Measurements from ENCODE around the gene CACNA2D2. TPM values are rescaled to one million over a fixed set of nuclear protein-coding genes. Genes with fewer than 3 reads are reported as not detected.

Gene CACNA2D2
- total RNA-seq, 1 experiment from 2014 or later = not detected

DNA sequence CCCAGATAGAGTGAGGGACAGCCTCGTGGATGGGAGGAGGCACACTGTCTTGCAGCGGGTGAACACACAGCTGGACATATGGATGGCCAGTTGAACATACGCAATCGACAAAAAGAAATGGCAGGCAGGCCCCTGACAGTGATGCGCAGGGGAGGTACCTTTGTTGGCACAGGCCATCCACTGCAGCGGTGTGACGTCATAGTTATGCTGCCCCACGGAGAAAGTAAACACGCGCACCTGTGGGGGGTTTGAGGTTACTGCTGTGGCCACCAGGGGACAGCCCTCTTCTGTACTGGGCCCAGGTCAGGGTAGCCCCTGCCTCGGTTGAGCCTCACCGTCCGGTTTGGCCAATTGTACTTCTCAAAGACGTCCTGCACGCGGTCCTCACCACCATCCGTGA, 124.7 kb downstream of the CACNA2D2 start:
- Histone ChIP-seq H3K27me3 (ENCODE audit: insufficient read depth, low read depth) (peaks cover 3% of the 10 kb centered on the region; the same call in 1 of the 2 replicates), H3F3A (ENCODE audit: insufficient read depth, low read depth) (no peaks in the 10 kb centered on the region), H3K9me2 (ENCODE audit: insufficient read depth) (no peaks in the 10 kb centered on the region), H3K9me3 (ENCODE audit: insufficient read depth, low read depth) (no peaks in the 10 kb centered on the region), H4K20me1 (ENCODE audit: insufficient read depth) (no peaks in the 10 kb centered on the region; the same call in 1 of the 2 replicates), H3K36me3 (ENCODE audit: low read depth) (no peaks in the 10 kb centered on the region), H2AFZ (no peak overlapping the region), H3K4me2 (no peak overlapping the region), H3K4me3 (no peak overlapping the region), H3K27ac (no peak overlapping the region), H3K4me1 (replicated peaks; ENCODE audit: insufficient read depth) (no peaks in the 10 kb centered on the region), H3K79me2 (ENCODE audit: low read depth) (no peaks in the 10 kb centered on the region)
- DNase-seq = no peak
- BruUV-seq (replicated peaks) = no TSS peak
- intact Hi-C loops (cut with micrococcal nuclease; ENCODE audit: unreplicated experiment) = no loop called here
- CTCF ChIA-PET = no interaction called here
- TF ChIP-seq, protein P1, sequence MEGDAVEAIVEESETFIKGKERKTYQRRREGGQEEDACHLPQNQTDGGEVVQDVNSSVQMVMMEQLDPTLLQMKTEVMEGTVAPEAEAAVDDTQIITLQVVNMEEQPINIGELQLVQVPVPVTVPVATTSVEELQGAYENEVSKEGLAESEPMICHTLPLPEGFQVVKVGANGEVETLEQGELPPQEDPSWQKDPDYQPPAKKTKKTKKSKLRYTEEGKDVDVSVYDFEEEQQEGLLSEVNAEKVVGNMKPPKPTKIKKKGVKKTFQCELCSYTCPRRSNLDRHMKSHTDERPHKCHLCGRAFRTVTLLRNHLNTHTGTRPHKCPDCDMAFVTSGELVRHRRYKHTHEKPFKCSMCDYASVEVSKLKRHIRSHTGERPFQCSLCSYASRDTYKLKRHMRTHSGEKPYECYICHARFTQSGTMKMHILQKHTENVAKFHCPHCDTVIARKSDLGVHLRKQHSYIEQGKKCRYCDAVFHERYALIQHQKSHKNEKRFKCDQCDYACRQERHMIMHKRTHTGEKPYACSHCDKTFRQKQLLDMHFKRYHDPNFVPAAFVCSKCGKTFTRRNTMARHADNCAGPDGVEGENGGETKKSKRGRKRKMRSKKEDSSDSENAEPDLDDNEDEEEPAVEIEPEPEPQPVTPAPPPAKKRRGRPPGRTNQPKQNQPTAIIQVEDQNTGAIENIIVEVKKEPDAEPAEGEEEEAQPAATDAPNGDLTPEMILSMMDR (conservative IDR thresholded peaks at IDR 0.05) = no peak
- no peak for TF ChIP-seq EZH2 (IDR thresholded peaks at IDR 0.05; ENCODE audit: low read depth)
- POLR2A ChIA-PET (ENCODE audit: unreplicated experiment) = no interaction called here

DNA sequence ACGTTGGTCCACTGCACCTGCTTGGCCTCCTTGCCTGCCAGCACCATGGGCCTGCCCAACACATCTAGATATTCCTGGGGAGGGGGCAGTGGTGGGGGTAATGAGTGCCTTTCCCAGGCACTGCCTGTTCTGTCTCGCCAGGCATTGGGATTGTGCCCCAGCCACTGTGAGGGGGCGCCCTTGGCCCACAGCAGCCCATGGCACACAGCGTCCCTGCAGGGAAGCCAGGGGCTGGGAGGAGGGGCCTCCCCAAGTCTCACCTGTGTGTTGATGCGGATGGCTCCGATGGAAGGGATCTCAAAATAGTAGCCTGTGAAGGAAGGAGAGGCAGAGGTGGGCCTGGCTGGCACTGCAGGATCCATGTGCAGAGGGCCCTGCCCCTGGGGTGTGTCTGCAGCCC, 125.4 kb downstream of the CACNA2D2 start:
- Histone ChIP-seq H3K4me2 (no peak overlapping the region), H3K79me2 (ENCODE audit: low read depth) (no peaks in the 10 kb centered on the region), H3K27me3 (ENCODE audit: insufficient read depth, low read depth) (peaks cover 3% of the 10 kb centered on the region; the same call in 1 of the 2 replicates), H3K9me2 (ENCODE audit: insufficient read depth) (no peaks in the 10 kb centered on the region), H3K4me1 (replicated peaks; ENCODE audit: insufficient read depth) (no peaks in the 10 kb centered on the region), H3K36me3 (ENCODE audit: low read depth) (no peaks in the 10 kb centered on the region), H3K4me3 (no peak overlapping the region), H2AFZ (no peak overlapping the region), H3K9me3 (ENCODE audit: insufficient read depth, low read depth) (no peaks in the 10 kb centered on the region), H4K20me1 (ENCODE audit: insufficient read depth) (no peaks in the 10 kb centered on the region), H3K27ac (no peak overlapping the region), H3F3A (ENCODE audit: insufficient read depth, low read depth) (no peaks in the 10 kb centered on the region)
- BruUV-seq (replicated peaks) = no TSS peak
- DNase-seq = no peak
- POLR2A ChIA-PET (ENCODE audit: unreplicated experiment) = no interaction called here
- CTCF ChIA-PET = no interaction called here
- TF ChIP-seq, protein P1 (conservative IDR thresholded peaks at IDR 0.05) = no peak
- TF ChIP-seq EZH2 (IDR thresholded peaks at IDR 0.05; ENCODE audit: low read depth) = no peak
- intact Hi-C loops (cut with micrococcal nuclease; ENCODE audit: unreplicated experiment) = no loop called here

DNA sequence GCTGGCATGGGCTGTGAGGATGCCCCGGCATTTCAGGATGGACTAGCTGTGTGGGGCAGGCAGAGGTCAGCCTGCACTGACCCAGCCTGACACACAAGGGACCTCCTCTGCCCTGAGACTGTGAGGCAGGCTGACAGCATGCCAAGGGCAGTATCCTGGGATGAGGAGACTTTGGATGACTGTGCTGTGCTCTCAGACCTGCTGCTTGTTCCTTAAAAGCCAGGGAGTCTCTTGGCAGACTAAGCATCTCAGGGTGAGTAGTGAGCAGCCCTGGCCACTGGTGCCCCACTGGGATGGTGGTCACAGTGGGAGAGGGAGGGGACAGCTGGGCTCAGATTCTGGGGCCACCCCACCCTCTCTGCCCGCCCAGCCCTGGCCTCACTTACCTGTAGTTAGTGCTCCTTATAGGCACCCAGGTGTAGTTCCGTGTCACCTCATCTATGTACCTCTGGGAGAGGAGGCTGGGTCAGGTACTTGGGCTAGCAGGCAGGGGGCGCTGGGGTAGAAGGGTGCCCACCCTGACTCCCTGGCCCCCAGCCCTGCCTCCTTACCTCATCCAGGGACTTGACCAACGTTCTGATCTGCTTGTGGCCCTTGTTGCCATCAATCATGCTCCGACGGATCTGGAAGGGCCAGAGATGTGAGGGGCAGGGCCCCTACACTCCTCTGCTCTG, 128.0 kb downstream of the CACNA2D2 start:
- H4K20me1 ChIP-seq (ENCODE audit: insufficient read depth) = no peaks in the 10 kb centered on the region
- no peaks in the 10 kb centered on the region for H3K4me1 ChIP-seq (replicated peaks; ENCODE audit: insufficient read depth)
- H3F3A ChIP-seq (ENCODE audit: insufficient read depth, low read depth) = no peaks in the 10 kb centered on the region
- no peak for DNase-seq
- TF ChIP-seq, protein P1 (conservative IDR thresholded peaks at IDR 0.05) = peak; percentile 30; the same call in 1 of the 2 replicates
- no peak for TF ChIP-seq EZH2 (IDR thresholded peaks at IDR 0.05; ENCODE audit: low read depth)
- H3K27ac ChIP-seq = no peak overlapping the region
- H3K36me3 ChIP-seq (ENCODE audit: low read depth) = no peaks in the 10 kb centered on the region
- no peak overlapping the region for H3K4me2 ChIP-seq
- no peaks in the 10 kb centered on the region for H3K9me3 ChIP-seq (ENCODE audit: insufficient read depth, low read depth)
- H2AFZ ChIP-seq = no peak overlapping the region
- H3K9me2 ChIP-seq (ENCODE audit: insufficient read depth) = no peaks in the 10 kb centered on the region
- ChIA-PET POLR2A (ENCODE audit: unreplicated experiment) (no interaction called here), CTCF (no interaction called here)
- intact Hi-C loops (cut with micrococcal nuclease; ENCODE audit: unreplicated experiment) = no loop called here
- H3K79me2 ChIP-seq (ENCODE audit: low read depth) = no peaks in the 10 kb centered on the region
- no peak overlapping the region for H3K4me3 ChIP-seq
- BruUV-seq (replicated peaks) = no TSS peak
- peaks cover 22% of the 10 kb centered on the region for H3K27me3 ChIP-seq (ENCODE audit: insufficient read depth, low read depth)

Measured in PC-9 (cell line).